Left ventricle myocardium inferior (tissue), 1 donor: ENCODE data around the gene JAM3. TPM values are rescaled to one million over a fixed set of nuclear protein-coding genes. Genes with fewer than 3 reads are reported as not detected.

Source experiments
- DNase-seq: peaks from one replicate; pipeline ENCODE4 v3.0.0-alpha.2; 2020
- H3K27ac ChIP-seq: fragments of 200-600 bp; replicated peaks from 2 replicates; pipeline ENCODE4 v1.8.0; 2021
- H3K27me3 ChIP-seq: fragments of 200-600 bp; 2 replicates; pipeline ENCODE4 v1.8.0; 2021; ENCODE audit warnings: low read depth
- H3K36me3 ChIP-seq: fragments of 200-600 bp; 2 replicates; pipeline ENCODE4 v1.8.0; 2021
- H3K4me1 ChIP-seq: fragments of 200-600 bp; 2 replicates; pipeline ENCODE4 v1.8.0; 2021
- H3K4me3 ChIP-seq: fragments of 200-600 bp; 2 replicates; pipeline ENCODE4 v1.8.0; 2021; ENCODE audit warnings: mild to moderate bottlenecking, moderate library complexity
- H3K9me3 ChIP-seq: fragments of 200-600 bp; replicated peaks from 2 replicates; pipeline ENCODE4 v1.8.0; 2021
- CTCF ChIP-seq: fragments of 200-600 bp; IDR thresholded peaks from 2 replicates; pipeline ENCODE4 v1.8.0; 2021; ENCODE audit warnings: antibody characterized with exemption, mild to moderate bottlenecking, borderline replicate concordance
- intact Hi-C: fragments of 100-400 bp; cut with micrococcal nuclease; formaldehyde crosslinking; loops from one replicate; pipeline ENCODE4 v1.11.0; 2022
- total RNA-seq: library from RNA; stranded (reverse); fragmentation: NEBNext Ultra II Directional; extraction: Animal tissue kit (Norgen Biotek cat#: 25700); gene quantifications from one replicate; pipeline ENCODE4 v1.2.1, GENCODE V29; 2021
- donor health status: DM: no; HTN: yes; CAD: no; lungs with severe emphysema.

JAM3 gene
- total RNA-seq, 1 donor from 2014 or later, result 36.2 TPM

GRCh38 chr11:134196756-134197155 lies 127.9 kb downstream of the JAM3 start:
- no peaks in the 10 kb centered on the region for H3K4me1 ChIP-seq
- no peaks in the 10 kb centered on the region for H3K27me3 ChIP-seq
- TF ChIP-seq CTCF, result no peak
- H3K36me3 ChIP-seq, result peaks cover 54% of the 10 kb centered on the region
- no peak overlapping the region for H3K4me3 ChIP-seq
- intact Hi-C loops, result no loop called here
- H3K9me3 ChIP-seq, result no peaks in the 10 kb centered on the region
- H3K27ac ChIP-seq, result no peak overlapping the region
- DNase-seq, result no peak

- H3K9me3 ChIP-seq, result no peaks in the 10 kb centered on the region
- H3K27ac ChIP-seq, result no peak overlapping the region
- peaks cover 55% of the 10 kb centered on the region for H3K36me3 ChIP-seq
- no peak overlapping the region for H3K4me3 ChIP-seq
- H3K4me1 ChIP-seq, result no peaks in the 10 kb centered on the region
- intact Hi-C loops, result no loop called here
- DNase-seq, result no peak
- TF ChIP-seq CTCF, result no peak
- H3K27me3 ChIP-seq, result no peaks in the 10 kb centered on the region
These were observed 130.7 kb downstream of the JAM3 start for GRCh38 chr11:134199531-134199930.

- no peak for DNase-seq
- Histone ChIP-seq H3K36me3 (peaks cover 65% of the 10 kb centered on the region), H3K27me3 (no peaks in the 10 kb centered on the region), H3K9me3 (no peaks in the 10 kb centered on the region), H3K27ac (no peak overlapping the region), H3K4me1 (no peaks in the 10 kb centered on the region), H3K4me3 (no peak overlapping the region)
- TF ChIP-seq CTCF, result no peak
- intact Hi-C loops, result no loop called here
These were observed 131.8 kb downstream of the JAM3 start for GRCh38 chr11:134200688-134201087.

Other genes starting within 250 kb of the JAM3 start
- gene SPATA19, start 223.6 kb upstream of the JAM3 start, total RNA-seq, result not detected
- 44.1 TPM for gene IGSF9B, start 112.1 kb upstream of the JAM3 start, total RNA-seq
- gene NCAPD3, start 154.9 kb downstream of the JAM3 start, total RNA-seq, result 17.2 TPM
- 37.6 TPM for gene VPS26B, start 155.6 kb downstream of the JAM3 start, total RNA-seq
- 41.2 TPM for gene THYN1, start 184.3 kb downstream of the JAM3 start, total RNA-seq
- gene ACAD8, start 184.5 kb downstream of the JAM3 start, total RNA-seq, result 40.7 TPM
- not detected for gene GLB1L3, start 207.3 kb downstream of the JAM3 start, total RNA-seq